Left ventricle myocardium inferior (tissue), 1 donor: ENCODE results near the gene THRAP3. TPM values are rescaled to one million over a fixed set of nuclear protein-coding genes. Genes with fewer than 3 reads are reported as not detected.

ENCODE experiments used
- DNase-seq: peaks from one replicate; pipeline ENCODE4 v3.0.0-alpha.2; 2020
- H3K27ac ChIP-seq: fragments of 200-600 bp; replicated peaks from 2 replicates; pipeline ENCODE4 v1.8.0; 2021
- H3K27me3 ChIP-seq: fragments of 200-600 bp; 2 replicates; pipeline ENCODE4 v1.8.0; 2021; ENCODE audit warnings: low read depth
- H3K36me3 ChIP-seq: fragments of 200-600 bp; 2 replicates; pipeline ENCODE4 v1.8.0; 2021
- H3K4me1 ChIP-seq: fragments of 200-600 bp; 2 replicates; pipeline ENCODE4 v1.8.0; 2021
- H3K4me3 ChIP-seq: fragments of 200-600 bp; 2 replicates; pipeline ENCODE4 v1.8.0; 2021; ENCODE audit warnings: mild to moderate bottlenecking, moderate library complexity
- H3K9me3 ChIP-seq: fragments of 200-600 bp; replicated peaks from 2 replicates; pipeline ENCODE4 v1.8.0; 2021
- CTCF ChIP-seq: fragments of 200-600 bp; IDR thresholded peaks from 2 replicates; pipeline ENCODE4 v1.8.0; 2021; ENCODE audit warnings: antibody characterized with exemption, mild to moderate bottlenecking, borderline replicate concordance
- intact Hi-C: fragments of 100-400 bp; cut with micrococcal nuclease; formaldehyde crosslinking; loops from one replicate; pipeline ENCODE4 v1.11.0; 2022
- total RNA-seq: library from RNA; stranded (reverse); fragmentation: NEBNext Ultra II Directional; extraction: Animal tissue kit (Norgen Biotek cat#: 25700); gene quantifications from one replicate; pipeline ENCODE4 v1.2.1, GENCODE V29; 2021
- donor health status: DM: no; HTN: yes; CAD: no; lungs with severe emphysema.

Gene THRAP3
- total RNA-seq, 1 donor from 2014 or later: 59.0 TPM

GRCh38 chr1:36337830-36338229, 113.6 kb downstream of the THRAP3 start:
- DNase-seq: no peak
- Histone ChIP-seq H3K9me3 (no peaks in the 10 kb centered on the region), H3K27me3 (no peaks in the 10 kb centered on the region), H3K27ac (peak overlapping the region; percentile 78), H3K4me3 (no peak overlapping the region), H3K4me1 (peaks cover 37% of the 10 kb centered on the region), H3K36me3 (peaks cover 16% of the 10 kb centered on the region)
- intact Hi-C loops: no loop called here
- no peak for TF ChIP-seq CTCF

GRCh38 chr1:36339215-36339614, 115.0 kb downstream of the THRAP3 start:
- Histone ChIP-seq H3K27me3 (no peaks in the 10 kb centered on the region), H3K27ac (peak overlapping the region; percentile 78)
- no peak for TF ChIP-seq CTCF

GRCh38 chr1:36339615-36340014, 115.4 kb downstream of the THRAP3 start:
- H3K4me3 ChIP-seq: no peak overlapping the region
- no peak for TF ChIP-seq CTCF
- H3K27ac ChIP-seq: peak overlapping the region; percentile 78
- no peaks in the 10 kb centered on the region for H3K9me3 ChIP-seq
- H3K27me3 ChIP-seq: no peaks in the 10 kb centered on the region
- DNase-seq: no peak
- H3K4me1 ChIP-seq: peaks cover 41% of the 10 kb centered on the region
- intact Hi-C loops: no loop called here
- H3K36me3 ChIP-seq: peaks cover 32% of the 10 kb centered on the region

More at GRCh38 chr1:36339215-36339614, 115.0 kb downstream of the THRAP3 start:
- intact Hi-C loops: no loop called here
- H3K4me3 ChIP-seq: no peak overlapping the region
- H3K9me3 ChIP-seq: no peaks in the 10 kb centered on the region
- DNase-seq: no peak
- peaks cover 41% of the 10 kb centered on the region for H3K4me1 ChIP-seq
- H3K36me3 ChIP-seq: peaks cover 30% of the 10 kb centered on the region

GRCh38 chr1:36341626-36342320, 117.5 kb downstream of the THRAP3 start:
- no peak for DNase-seq
- TF ChIP-seq CTCF: no peak
- Histone ChIP-seq H3K36me3 (peaks cover 52% of the 10 kb centered on the region), H3K27ac (peak overlapping the region; percentile 51), H3K4me1 (peaks cover 40% of the 10 kb centered on the region), H3K9me3 (no peaks in the 10 kb centered on the region), H3K27me3 (no peaks in the 10 kb centered on the region), H3K4me3 (no peak overlapping the region)
- intact Hi-C loops: no loop called here

- Histone ChIP-seq H3K36me3 (peaks cover 60% of the 10 kb centered on the region), H3K9me3 (no peaks in the 10 kb centered on the region), H3K4me3 (no peak overlapping the region), H3K27ac (peak overlapping the region; percentile 51), H3K4me1 (peaks cover 32% of the 10 kb centered on the region), H3K27me3 (no peaks in the 10 kb centered on the region)
- intact Hi-C loops: no loop called here
- DNase-seq: no peak
- peak; percentile 77 for TF ChIP-seq CTCF
Observed at GRCh38 chr1:36342426-36343185, 118.4 kb downstream of the THRAP3 start.
